ENCODE measurements around the gene DERL2.
"Not testable (repeated sequence)": the region's sequence is repeated elsewhere in the genome, so short reads cannot be mapped to it uniquely, and the experiment has no call there.

DERL2 gene

DNA sequence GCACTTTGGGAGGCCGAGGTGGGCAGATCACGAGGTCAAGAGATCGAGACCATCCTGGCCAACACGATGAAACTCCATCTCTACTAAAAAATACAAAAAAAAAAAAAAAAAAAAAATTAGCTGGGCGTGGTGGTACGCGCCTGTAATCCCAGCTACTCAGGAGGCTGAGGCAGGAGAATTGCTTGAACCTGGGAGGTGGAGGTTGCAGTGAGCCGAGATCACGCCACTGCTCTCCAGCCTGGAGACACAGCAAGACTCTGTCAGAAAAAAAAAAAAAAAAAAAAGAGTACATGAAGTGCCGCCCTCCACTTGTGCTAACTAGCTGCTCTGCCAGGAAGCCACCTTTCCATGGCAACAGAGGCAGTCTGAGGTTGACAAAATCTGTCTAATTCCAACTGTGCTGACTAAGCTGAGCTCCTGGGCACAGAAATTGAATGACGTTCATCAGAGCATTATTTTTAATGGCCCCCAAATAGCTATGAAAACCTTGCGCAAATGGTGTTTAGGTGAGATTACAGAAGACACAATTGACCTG lies 50.1 kb downstream of the DERL2 start:
- DNase-seq (ENCODE audit: low read depth) = not testable (repeated sequence)

DNA sequence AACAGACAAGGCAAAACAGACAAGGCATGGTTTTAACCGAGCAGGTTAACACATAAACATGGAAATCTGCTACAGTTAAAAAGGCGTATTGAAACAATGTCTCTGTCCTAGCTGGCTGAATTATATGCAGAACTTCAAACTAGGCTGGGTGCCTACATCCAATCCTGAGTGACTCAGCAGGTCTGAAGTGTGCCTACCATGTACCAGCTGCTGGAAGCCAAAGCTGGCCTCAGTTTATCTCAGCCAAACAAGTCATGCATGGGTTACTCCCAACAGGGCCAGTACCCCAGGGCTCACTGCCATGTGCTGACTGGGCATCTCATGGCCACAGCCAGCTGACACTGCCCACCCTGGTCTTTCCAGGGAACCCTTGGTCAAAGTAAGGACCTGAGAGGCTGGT lies 51.0 kb downstream of the DERL2 start:
- no peak for DNase-seq (ENCODE audit: low read depth)

DNA sequence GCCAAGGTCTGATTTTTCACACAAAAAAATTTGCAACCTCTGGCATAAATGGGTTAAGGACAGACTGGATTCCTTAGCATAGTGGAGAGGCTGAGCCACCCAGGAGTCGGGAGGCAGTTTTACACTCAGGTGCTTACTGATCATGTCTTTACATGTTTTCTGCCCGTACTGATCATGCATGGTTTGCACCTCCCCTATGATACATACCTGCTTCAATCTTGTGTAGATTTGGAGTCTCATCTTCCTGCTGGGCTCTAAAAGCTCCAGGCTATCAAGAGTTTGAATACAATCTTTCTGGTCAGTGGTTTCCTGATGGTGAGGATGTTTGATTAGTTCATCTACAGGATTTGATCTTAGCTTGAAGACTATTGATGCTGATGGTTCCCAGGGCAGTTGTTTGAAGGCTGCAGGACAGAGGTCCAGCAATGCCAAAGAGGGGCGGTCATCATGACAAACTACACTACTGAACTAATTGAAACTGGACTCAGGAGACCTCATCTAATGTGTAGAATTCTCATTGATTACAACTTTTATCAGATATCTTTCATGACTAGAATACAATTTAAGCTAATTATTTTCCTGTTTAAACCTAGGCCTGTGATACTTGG lies 53.9 kb downstream of the DERL2 start:
- DNase-seq (ENCODE audit: low read depth) = no peak

DNA sequence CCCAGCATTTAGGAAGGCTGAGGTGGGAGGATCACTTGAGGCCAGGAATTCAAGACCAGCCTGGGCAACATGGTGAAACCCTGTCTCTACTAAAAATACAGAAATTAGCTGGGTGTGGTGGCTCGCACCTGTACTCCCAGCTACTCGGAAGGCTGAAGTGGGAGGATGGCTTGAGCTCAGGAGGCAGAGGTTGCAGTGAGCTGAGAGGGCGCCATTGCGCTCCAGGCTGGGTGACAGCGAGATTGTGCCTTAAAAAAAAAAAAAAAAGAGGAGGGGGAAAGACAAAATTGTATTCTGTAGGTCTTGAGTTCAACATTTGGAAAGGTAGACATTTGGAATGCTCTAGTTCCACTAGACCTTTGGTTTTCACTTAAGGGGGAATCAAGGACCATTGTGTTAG lies 54.7 kb downstream of the DERL2 start:
- not testable (repeated sequence) for DNase-seq (ENCODE audit: low read depth)

DNA sequence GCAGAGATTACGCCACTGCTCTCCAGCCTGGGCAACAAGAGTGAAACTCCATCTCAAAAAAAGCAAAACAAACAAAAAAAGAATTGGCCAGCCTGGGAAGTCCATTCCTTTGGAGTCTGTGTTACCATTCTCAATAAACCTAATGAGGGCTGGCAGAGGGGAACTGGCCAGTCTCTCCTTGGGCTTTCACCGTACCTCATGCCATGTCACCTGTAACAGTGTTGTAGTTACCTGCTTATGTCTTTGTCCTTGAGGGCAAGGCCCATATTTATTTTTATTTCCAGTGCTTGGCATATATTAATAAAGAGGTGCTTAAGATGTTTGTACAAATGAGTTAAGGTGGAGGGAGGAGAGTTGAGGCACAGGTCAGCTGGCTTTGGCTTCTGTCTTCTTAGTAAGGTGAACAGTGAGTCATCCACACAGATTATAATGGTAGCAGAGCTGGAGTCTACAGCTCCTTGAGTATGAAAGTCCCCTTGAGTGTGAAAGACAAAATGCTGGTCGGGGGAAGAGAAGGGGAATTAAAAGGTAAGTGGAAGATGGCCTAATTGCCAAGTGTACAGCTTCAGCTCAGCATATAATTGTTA lies 55.5 kb downstream of the DERL2 start:
- no peak for DNase-seq (ENCODE audit: low read depth)

DNA sequence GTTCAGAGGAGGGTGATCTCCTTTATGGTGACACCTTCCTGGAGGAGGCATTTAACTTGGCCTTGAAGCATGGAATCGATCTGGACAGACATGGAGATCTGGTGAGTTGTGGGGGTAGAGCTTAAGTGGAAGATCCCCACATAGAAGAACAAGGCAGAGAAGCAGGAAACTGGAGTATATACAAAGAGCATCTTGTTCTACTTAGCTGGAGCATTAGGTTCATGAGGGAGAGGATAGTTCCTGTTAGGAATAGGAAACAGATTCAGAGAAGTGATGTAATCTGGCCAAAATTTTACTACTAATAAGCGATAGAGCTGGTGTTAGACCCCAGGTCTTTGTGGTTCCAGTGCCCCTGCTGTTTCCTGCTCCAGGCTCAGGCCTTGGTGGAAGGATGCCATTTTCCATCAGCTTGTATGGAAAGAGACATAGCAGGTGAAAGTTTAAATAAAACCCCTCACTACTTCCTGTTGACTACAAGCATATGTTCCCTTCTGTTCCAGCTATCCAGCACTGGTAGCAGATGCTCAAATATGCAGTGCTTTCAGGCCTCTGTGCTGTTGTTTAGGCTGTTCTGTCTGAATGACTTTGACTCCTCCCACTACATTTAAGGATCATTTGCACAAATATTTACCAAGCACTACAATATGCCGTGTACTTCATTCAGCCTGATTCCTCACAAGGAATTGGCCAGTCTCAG lies 56.6 kb downstream of the DERL2 start:
- DNase-seq (ENCODE audit: low read depth) = no peak

DNA sequence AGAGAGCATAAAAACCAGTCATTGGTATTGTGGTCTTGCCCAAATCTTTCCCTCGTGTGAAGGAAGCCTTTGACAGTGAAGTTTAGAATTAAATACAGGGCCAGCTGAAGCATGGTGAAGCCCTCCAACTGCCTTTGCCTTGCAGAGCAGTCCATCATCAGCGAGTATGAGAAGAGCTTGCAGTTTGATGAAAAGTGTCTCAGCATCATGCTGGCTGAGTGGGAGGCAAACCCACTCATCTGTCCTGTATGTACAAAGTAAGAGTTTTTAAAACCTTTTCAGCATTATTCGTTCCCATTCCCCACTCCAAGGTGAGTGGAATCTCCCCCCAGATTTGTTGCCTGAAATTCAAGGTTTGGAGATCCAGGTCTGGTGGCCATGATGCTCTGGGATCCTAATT lies 60.2 kb downstream of the DERL2 start:
- no peak for DNase-seq (ENCODE audit: low read depth)

DNA sequence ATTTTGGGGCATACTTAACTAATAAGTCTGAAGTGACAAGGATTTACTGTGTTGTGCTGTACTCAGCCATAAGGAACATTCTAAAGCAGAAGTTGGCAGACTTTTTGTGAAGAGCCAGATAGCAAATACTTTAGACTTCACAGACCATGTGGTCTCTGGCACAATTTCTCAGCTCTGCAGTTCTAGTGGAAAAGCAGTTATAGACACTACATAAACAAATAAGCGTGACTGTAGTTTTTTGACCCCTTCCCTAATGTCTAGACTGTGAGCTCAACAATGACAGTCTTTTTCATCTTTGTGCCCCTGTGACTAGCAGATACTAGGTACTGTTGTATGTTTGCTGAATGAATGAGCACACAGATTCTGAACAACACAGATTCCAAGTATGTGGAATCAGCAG lies 61.1 kb downstream of the DERL2 start:
- DNase-seq (ENCODE audit: low read depth) = no peak

DNA sequence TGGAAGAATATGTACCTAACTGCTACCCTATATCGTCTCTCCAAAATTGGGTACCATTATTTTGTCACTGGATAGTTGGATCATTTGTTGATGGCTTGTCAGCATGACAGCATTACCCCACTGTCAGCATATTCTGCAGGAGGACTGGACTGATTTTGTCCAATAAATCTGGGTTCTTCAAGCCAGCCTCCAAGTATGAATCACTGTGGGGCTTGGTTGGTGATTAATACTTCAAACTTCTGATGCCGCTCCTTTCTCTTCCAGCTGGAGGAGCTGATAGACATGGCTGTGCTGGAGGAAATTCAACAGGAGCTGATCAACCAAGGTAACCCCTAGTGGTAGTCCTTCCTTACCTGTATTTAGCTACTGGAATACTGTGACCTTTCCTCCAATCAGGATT lies 63.5 kb downstream of the DERL2 start:
- DNase-seq (ENCODE audit: low read depth) = no peak

Measured in activated gamma-delta T cell treated with anti-CD3 and anti-CD28 coated beads, Interleukin-2, amount 50 U/mL, for 16 hours (primary cell).